ENCODE results near the gene RRP9. TPM values are rescaled to one million over a fixed set of nuclear protein-coding genes. Genes with fewer than 3 reads are reported as not detected.
A peak's percentile ranks its signal among the peaks of the same experiment; 100 is the strongest.

RRP9 gene
- total RNA-seq, 1 experiment from 2014 or later = 87.0 TPM

GRCh38 chr3:51974277-51974962, 32.7 kb upstream of the RRP9 start:
- in situ Hi-C loops (cut with HindIII; ENCODE audit: low sequenced_read_pairs) = no loop called here
- DNase-seq (ENCODE audit: low spot score) = no peak

- peak; percentile 18 for DNase-seq (ENCODE audit: low spot score)
- in situ Hi-C loops (cut with HindIII; ENCODE audit: low sequenced_read_pairs) = no loop called here
Observed at GRCh38 chr3:51971350-51971749, 29.6 kb upstream of the RRP9 start.

- peak; percentile 83 for DNase-seq (ENCODE audit: low spot score)
- in situ Hi-C loops (cut with HindIII; ENCODE audit: low sequenced_read_pairs) = no loop called here
Observed at GRCh38 chr3:51970606-51971300, 29.0 kb upstream of the RRP9 start.

- in situ Hi-C loops (cut with HindIII; ENCODE audit: low sequenced_read_pairs) = no loop called here
- peak; percentile 20 for DNase-seq (ENCODE audit: low spot score)
Observed at GRCh38 chr3:51969841-51970240, 28.1 kb upstream of the RRP9 start.

GRCh38 chr3:51968883-51969678, 27.4 kb upstream of the RRP9 start:
- DNase-seq (ENCODE audit: low spot score) = peak; percentile 20
- in situ Hi-C loops (cut with HindIII; ENCODE audit: low sequenced_read_pairs) = no loop called here

- in situ Hi-C loops (cut with HindIII; ENCODE audit: low sequenced_read_pairs) = no loop called here
- peak; percentile 80 for DNase-seq (ENCODE audit: low spot score)
Observed at GRCh38 chr3:51968170-51968775, 26.6 kb upstream of the RRP9 start.

GRCh38 chr3:51967384-51968169, 25.9 kb upstream of the RRP9 start, which contains the start of gene PCBP4:
TSS of gene PCBP4 (minus strand) at chr3:51967454. CDS start at chr3:51961240, 6,214 bp downstream.
- peak; percentile 47 for DNase-seq (ENCODE audit: low spot score)
- in situ Hi-C loops (cut with HindIII; ENCODE audit: low sequenced_read_pairs) = no loop called here

- peak; percentile 37 for DNase-seq (ENCODE audit: low spot score)
- in situ Hi-C loops (cut with HindIII; ENCODE audit: low sequenced_read_pairs) = no loop called here
Observed at GRCh38 chr3:51966922-51967383, 25.2 kb upstream of the RRP9 start.

GRCh38 chr3:51966486-51966885, 24.8 kb upstream of the RRP9 start:
- in situ Hi-C loops (cut with HindIII; ENCODE audit: low sequenced_read_pairs) = no loop called here
- no peak for DNase-seq (ENCODE audit: low spot score)

- in situ Hi-C loops (cut with HindIII; ENCODE audit: low sequenced_read_pairs) = no loop called here
- peak; percentile 12 for DNase-seq (ENCODE audit: low spot score)
Observed at GRCh38 chr3:51966016-51966415, 24.3 kb upstream of the RRP9 start.

GRCh38 chr3:51964521-51964920, 22.8 kb upstream of the RRP9 start:
- DNase-seq (ENCODE audit: low spot score) = no peak
- in situ Hi-C loops (cut with HindIII; ENCODE audit: low sequenced_read_pairs) = no loop called here

GRCh38 chr3:51963951-51964451, 22.3 kb upstream of the RRP9 start:
- DNase-seq (ENCODE audit: low spot score) = no peak
- in situ Hi-C loops (cut with HindIII; ENCODE audit: low sequenced_read_pairs) = no loop called here

GRCh38 chr3:51962854-51963530, 21.3 kb upstream of the RRP9 start:
- DNase-seq (ENCODE audit: low spot score) = peak; percentile 54
- in situ Hi-C loops (cut with HindIII; ENCODE audit: low sequenced_read_pairs) = no loop called here

GRCh38 chr3:51961602-51962569, 20.2 kb upstream of the RRP9 start:
- in situ Hi-C loops (cut with HindIII; ENCODE audit: low sequenced_read_pairs) = no loop called here
- DNase-seq (ENCODE audit: low spot score) = peak; percentile 75

GRCh38 chr3:51961011-51961410, 19.3 kb upstream of the RRP9 start:
- DNase-seq (ENCODE audit: low spot score) = peak; percentile 23
- in situ Hi-C loops (cut with HindIII; ENCODE audit: low sequenced_read_pairs) = no loop called here

GRCh38 chr3:51960386-51960785, 18.7 kb upstream of the RRP9 start:
- in situ Hi-C loops (cut with HindIII; ENCODE audit: low sequenced_read_pairs) = no loop called here
- DNase-seq (ENCODE audit: low spot score) = no peak

- no peak for DNase-seq (ENCODE audit: low spot score)
- in situ Hi-C loops (cut with HindIII; ENCODE audit: low sequenced_read_pairs) = no loop called here
Observed at GRCh38 chr3:51959651-51960050, 17.9 kb upstream of the RRP9 start.

Measured in G401 (cell line).